Brain microvascular endothelial cell (primary cell): ENCODE results near the gene PTCHD4.
A peak's percentile ranks its signal among the peaks of the same experiment; 100 is the strongest.
"Not testable (repeated sequence)": the region's sequence is repeated elsewhere in the genome, so short reads cannot be mapped to it uniquely, and the experiment has no call there.

Experiments used
- DNase-seq: peaks from one replicate; pipeline ENCODE4 v3.0.0-alpha.2; 2020
- H3K27ac ChIP-seq: fragments of 250-450 bp; sonication (Bioruptor Pico); 2 replicates; pipeline ENCODE4 v1.5.1; 2020; ENCODE audit warnings: mild to moderate bottlenecking, moderate library complexity
- H3K27me3 ChIP-seq: fragments of 250-450 bp; sonication (Bioruptor Pico); replicated peaks from 2 replicates; pipeline ENCODE4 v1.5.1; 2020; ENCODE audit warnings: mild to moderate bottlenecking
- H3K36me3 ChIP-seq: fragments of 250-450 bp; sonication (Bioruptor Pico); replicated peaks from 2 replicates; pipeline ENCODE4 v1.5.1; 2020; ENCODE audit warnings: mild to moderate bottlenecking
- H3K4me3 ChIP-seq: 2 replicates; pipeline ENCODE4 v1.5.1; 2011; ENCODE audit warnings: low read depth, mild to moderate bottlenecking, control low read depth, low read length, moderate library complexity
- CTCF ChIP-seq: IDR thresholded peaks from 2 replicates; pipeline ENCODE4 v1.5.1; 2011; ENCODE audit warnings: low read depth, mild to moderate bottlenecking, moderate library complexity, low read length, control low read depth, inconsistent platforms; ENCODE audit errors: missing control alignments
- in situ Hi-C: cut with HindIII; loops from 2 replicates; pipeline ENCODE4 v1.10.0; 2017; ENCODE audit warnings: low sequenced_read_pairs, low pct_ligation_motif_present

PTCHD4 gene

GRCh38 chr6:48139818-48140614 is 29.0 kb upstream of the PTCHD4 start:
- no peak overlapping the region for H3K4me3 ChIP-seq
- in situ Hi-C loops = no loop called here
- H3K36me3 ChIP-seq = no peaks in the 10 kb centered on the region
- no peaks in the 10 kb centered on the region for H3K27me3 ChIP-seq
- no peak for TF ChIP-seq CTCF
- DNase-seq = no peak
- H3K27ac ChIP-seq = no peak overlapping the region

GRCh38 chr6:48136856-48137255 is 25.9 kb upstream of the PTCHD4 start:
- no peaks in the 10 kb centered on the region for H3K36me3 ChIP-seq
- H3K27me3 ChIP-seq = no peaks in the 10 kb centered on the region
- no peak for TF ChIP-seq CTCF
- H3K27ac ChIP-seq = no peak overlapping the region
- in situ Hi-C loops = no loop called here
- DNase-seq = no peak
- H3K4me3 ChIP-seq = no peak overlapping the region

- no peak for TF ChIP-seq CTCF
- peak; percentile 10 for DNase-seq
- Histone ChIP-seq H3K27ac (no peak overlapping the region), H3K4me3 (no peak overlapping the region), H3K36me3 (no peaks in the 10 kb centered on the region), H3K27me3 (no peaks in the 10 kb centered on the region)
- in situ Hi-C loops = no loop called here
Observed at GRCh38 chr6:48135323-48136084, 24.5 kb upstream of the PTCHD4 start.

GRCh38 chr6:48134246-48134645 is 23.2 kb upstream of the PTCHD4 start:
- Histone ChIP-seq H3K4me3 (no peak overlapping the region), H3K36me3 (no peaks in the 10 kb centered on the region), H3K27me3 (no peaks in the 10 kb centered on the region), H3K27ac (no peak overlapping the region)
- DNase-seq = no peak
- in situ Hi-C loops = no loop called here
- no peak for TF ChIP-seq CTCF

- Histone ChIP-seq H3K27me3 (no peaks in the 10 kb centered on the region), H3K27ac (no peak overlapping the region), H3K36me3 (no peaks in the 10 kb centered on the region), H3K4me3 (no peak overlapping the region)
- TF ChIP-seq CTCF = no peak
- in situ Hi-C loops = no loop called here
- no peak for DNase-seq
Observed at GRCh38 chr6:48123601-48124000, 12.6 kb upstream of the PTCHD4 start.

GRCh38 chr6:48121983-48122749 is 11.2 kb upstream of the PTCHD4 start:
- H3K27me3 ChIP-seq, H3K27ac ChIP-seq, in situ Hi-C loops, H3K4me3 ChIP-seq, H3K36me3 ChIP-seq, DNase-seq: not testable (repeated sequence)
